Osteoblast (primary cell): ENCODE data around the gene DCDC2. TPM values are rescaled to one million over a fixed set of nuclear protein-coding genes. Genes with fewer than 3 reads are reported as not detected.
"Not testable (repeated sequence)": the region's sequence is repeated elsewhere in the genome, so short reads cannot be mapped to it uniquely, and the experiment has no call there.

Source experiments
- DNase-seq: peaks from one replicate; pipeline ENCODE4 v3.0.0; 2011; ENCODE audit warnings: low spot score, mixed read lengths; ENCODE audit not compliant: insufficient read length; ENCODE audit errors: missing footprints
- H2AFZ ChIP-seq: 2 replicates; pipeline ENCODE4 v1.6.0; 2011; ENCODE audit warnings: mild to moderate bottlenecking, low read length
- H3K27ac ChIP-seq: 2 replicates; pipeline ENCODE4 v1.5.1; 2011; ENCODE audit warnings: mild to moderate bottlenecking, low read depth, low read length, moderate library complexity
- H3K27me3 ChIP-seq: 2 replicates; pipeline ENCODE4 v1.6.0; 2012; ENCODE audit warnings: mild to moderate bottlenecking, control low read depth, inconsistent platforms, low read length, moderate library complexity; ENCODE audit not compliant: insufficient read depth
- H3K36me3 ChIP-seq: 2 replicates; pipeline ENCODE4 v1.5.1; 2011; ENCODE audit warnings: mild to moderate bottlenecking, low read length, control low read depth, moderate library complexity; ENCODE audit not compliant: insufficient read depth
- H3K4me1 ChIP-seq: 2 replicates; pipeline ENCODE4 v1.5.1; 2011; ENCODE audit warnings: mild to moderate bottlenecking, low read length, control low read depth, moderate library complexity; ENCODE audit not compliant: insufficient read depth
- H3K4me2 ChIP-seq: 2 replicates; pipeline ENCODE4 v1.6.0; 2011; ENCODE audit warnings: mild to moderate bottlenecking, low read length; ENCODE audit not compliant: insufficient read depth
- H3K4me3 ChIP-seq: fragments of 200-600 bp; sonication (generic); 3 replicates; pipeline ENCODE4 v1.5.1; 2012; ENCODE audit warnings: mild to moderate bottlenecking, low read length, inconsistent platforms; ENCODE audit not compliant: insufficient read depth
- H3K79me2 ChIP-seq: 2 replicates; pipeline ENCODE4 v1.6.0; 2012; ENCODE audit warnings: mild to moderate bottlenecking, low read length, control low read depth, inconsistent platforms; ENCODE audit not compliant: insufficient read depth
- H3K9me3 ChIP-seq: 2 replicates; pipeline ENCODE4 v1.5.1; 2011; ENCODE audit warnings: low read depth, low read length, control low read depth
- H4K20me1 ChIP-seq: 2 replicates; pipeline ENCODE4 v1.6.0; 2012; ENCODE audit warnings: mild to moderate bottlenecking, low read length, control low read depth; ENCODE audit not compliant: insufficient read depth
- CTCF ChIP-seq: IDR thresholded peaks from 2 replicates; pipeline ENCODE4 v1.5.1; 2011; ENCODE audit warnings: mild to moderate bottlenecking, low read depth, low read length, moderate library complexity; ENCODE audit errors: extremely low read depth
- total RNA-seq: library from RNA; depleted of rRNA; stranded (reverse); fragments of >200 nt; gene quantifications from 2 replicates; pipeline ENCODE4 v1.2.3, GENCODE V29; 2012

DCDC2 gene
- total RNA-seq, 1 donor: under 0.01 TPM

- Histone ChIP-seq H3K4me1 (no peaks in the 10 kb centered on the region), H4K20me1 (no peaks in the 10 kb centered on the region), H3K36me3 (no peaks in the 10 kb centered on the region), H3K4me3 (no peak overlapping the region), H3K4me2 (no peak overlapping the region), H3K27me3 (no peaks in the 10 kb centered on the region), H3K9me3 (no peaks in the 10 kb centered on the region), H3K79me2 (no peaks in the 10 kb centered on the region), H2AFZ (no peak overlapping the region), H3K27ac (no peak overlapping the region)
- no peak for TF ChIP-seq CTCF
- no peak for DNase-seq
Observed at GRCh38 chr6:24240380-24240928, 117.4 kb downstream of the DCDC2 start.

DNA sequence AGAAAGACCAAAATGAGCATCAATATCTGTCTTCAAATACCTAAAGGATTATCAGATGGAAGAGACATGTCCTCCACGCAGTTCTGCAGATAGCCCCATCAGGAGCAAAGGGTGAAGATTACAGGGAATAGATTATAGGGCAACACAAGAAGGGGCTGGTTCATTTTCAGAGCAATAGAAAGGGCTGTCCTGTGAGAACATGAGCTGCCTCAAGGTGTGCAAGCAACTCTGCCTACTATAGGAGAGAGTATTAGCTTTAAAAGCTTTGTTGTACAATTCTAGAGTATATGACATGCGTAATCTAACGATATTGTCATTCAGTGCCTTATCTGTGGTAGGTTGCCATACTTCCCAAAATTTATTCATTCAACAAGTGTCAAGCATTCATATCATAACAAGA is 119.2 kb downstream of the DCDC2 start:
- no peaks in the 10 kb centered on the region for H3K4me1 ChIP-seq
- H3K9me3 ChIP-seq: no peaks in the 10 kb centered on the region
- no peaks in the 10 kb centered on the region for H3K27me3 ChIP-seq
- no peak overlapping the region for H2AFZ ChIP-seq
- no peak for TF ChIP-seq CTCF
- no peak for DNase-seq
- H3K79me2 ChIP-seq: no peaks in the 10 kb centered on the region
- no peak overlapping the region for H3K27ac ChIP-seq
- no peak overlapping the region for H3K4me3 ChIP-seq
- H3K4me2 ChIP-seq: no peak overlapping the region
- no peaks in the 10 kb centered on the region for H3K36me3 ChIP-seq
- H4K20me1 ChIP-seq: no peaks in the 10 kb centered on the region

DNA sequence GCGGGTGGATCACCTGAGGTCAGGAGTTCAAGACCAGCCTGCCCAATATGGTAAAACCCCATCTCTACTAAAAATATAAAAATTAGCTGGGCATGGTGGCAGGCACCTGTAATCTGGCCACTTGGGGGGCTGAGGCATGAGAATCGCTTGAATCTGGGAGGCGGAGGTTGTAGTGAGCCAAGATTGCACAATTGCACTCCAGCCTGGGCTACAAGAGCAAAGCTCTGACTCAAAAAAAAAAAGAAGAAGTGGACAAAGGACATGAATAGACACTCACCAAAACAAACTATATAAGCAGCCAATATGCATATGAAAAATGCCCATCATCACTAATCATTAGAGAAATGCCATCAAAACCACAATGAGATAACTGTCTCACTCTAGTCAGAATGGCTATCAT is 121.1 kb downstream of the DCDC2 start:
- H3K27ac ChIP-seq, H4K20me1 ChIP-seq, DNase-seq, H2AFZ ChIP-seq, H3K79me2 ChIP-seq, H3K4me3 ChIP-seq, H3K36me3 ChIP-seq, H3K4me2 ChIP-seq, H3K9me3 ChIP-seq, H3K27me3 ChIP-seq, H3K4me1 ChIP-seq: not testable (repeated sequence)

GRCh38 chr6:24233813-24234442 is 123.9 kb downstream of the DCDC2 start:
- Histone ChIP-seq H3K4me1 (peaks cover 4% of the 10 kb centered on the region), H3K9me3 (no peaks in the 10 kb centered on the region), H3K4me2 (no peak overlapping the region), H3K79me2 (no peaks in the 10 kb centered on the region), H3K27ac (no peak overlapping the region), H4K20me1 (no peaks in the 10 kb centered on the region), H3K4me3 (no peak overlapping the region), H3K36me3 (no peaks in the 10 kb centered on the region), H3K27me3 (no peaks in the 10 kb centered on the region), H2AFZ (no peak overlapping the region)
- no peak for DNase-seq
- TF ChIP-seq CTCF: no peak
